SH-SY5Y (cell line): ENCODE data around the gene HIF1AN.

ENCODE experiments used
- GATA2 ChIP-seq: IDR thresholded peaks from 2 replicates; pipeline ENCODE4 v1.6.1; 2011; ENCODE audit warnings: mild to moderate bottlenecking, low read depth, low read length
- GATA3 ChIP-seq: IDR thresholded peaks from 2 replicates; pipeline ENCODE4 v1.6.1; 2011; ENCODE audit warnings: low read depth, mild to moderate bottlenecking, low read length, moderate library complexity

GRCh38 chr10:100505164-100505563, 30.6 kb upstream of the HIF1AN start:
- TF ChIP-seq GATA3 (no peak), GATA2 (no peak)
